ENCODE data around the gene LCN9.

The LCN9 gene

GRCh38 chr9:135659252-135659651 lies 3.9 kb upstream of the LCN9 start:
- DNase-seq (ENCODE audit: low read depth), result no peak
- H3K4me3 ChIP-seq (ENCODE audit: control insufficient read depth, low read depth, low read length), result no peak overlapping the region
- TF ChIP-seq CTCF (conservative IDR thresholded peaks at IDR 0.05; ENCODE audit: control insufficient read depth, insufficient read depth, low read depth, low read length), result no peak

GRCh38 chr9:135660407-135660806 lies 2.7 kb upstream of the LCN9 start:
- TF ChIP-seq CTCF (conservative IDR thresholded peaks at IDR 0.05; ENCODE audit: control insufficient read depth, insufficient read depth, low read depth, low read length), result no peak
- no peak overlapping the region for H3K4me3 ChIP-seq (ENCODE audit: control insufficient read depth, low read depth, low read length)
- DNase-seq (ENCODE audit: low read depth), result no peak

- H3K4me3 ChIP-seq (ENCODE audit: control insufficient read depth, low read depth, low read length), result no peak overlapping the region
- TF ChIP-seq CTCF (conservative IDR thresholded peaks at IDR 0.05; ENCODE audit: control insufficient read depth, insufficient read depth, low read depth, low read length), result no peak
- no peak for DNase-seq (ENCODE audit: low read depth)
Measured at GRCh38 chr9:135661816-135662560, 1.1 kb upstream of the LCN9 start.

- no peak overlapping the region for H3K4me3 ChIP-seq (ENCODE audit: control insufficient read depth, low read depth, low read length)
- DNase-seq (ENCODE audit: low read depth), result no peak
- no peak for TF ChIP-seq CTCF (conservative IDR thresholded peaks at IDR 0.05; ENCODE audit: control insufficient read depth, insufficient read depth, low read depth, low read length)
Measured at GRCh38 chr9:135663451-135663770, 302 bp downstream of the LCN9 start.

- H3K4me3 ChIP-seq (ENCODE audit: control insufficient read depth, low read depth, low read length), result no peak overlapping the region
- DNase-seq (ENCODE audit: low read depth), result no peak
- TF ChIP-seq CTCF (conservative IDR thresholded peaks at IDR 0.05; ENCODE audit: control insufficient read depth, insufficient read depth, low read depth, low read length), result no peak
Measured at GRCh38 chr9:135663857-135664256, 748 bp downstream of the LCN9 start.

- DNase-seq (ENCODE audit: low read depth), result no peak
- H3K4me3 ChIP-seq (ENCODE audit: control insufficient read depth, low read depth, low read length), result no peak overlapping the region
- TF ChIP-seq CTCF (conservative IDR thresholded peaks at IDR 0.05; ENCODE audit: control insufficient read depth, insufficient read depth, low read depth, low read length), result no peak
Measured at GRCh38 chr9:135664266-135664665, 1.2 kb downstream of the LCN9 start.

Data from fibroblast of mammary gland (primary cell).